Endothelial cell of umbilical vein (primary cell): ENCODE results near the gene SLC35F3. TPM values are rescaled to one million over a fixed set of nuclear protein-coding genes. Genes with fewer than 3 reads are reported as not detected.
"Not testable (repeated sequence)": the region's sequence is repeated elsewhere in the genome, so short reads cannot be mapped to it uniquely, and the experiment has no call there.

Experiments used
- BruUV-seq: library from RNA; stranded (reverse); fragments of 400-500 nt; replicated peaks from 2 replicates; lab custom pipeline; 2021; lab: Mats Ljungman, UMichigan
- CTCF ChIA-PET: fragments of 300-600, 350-600 bp; sonication (Branson Sonifier 250); formaldehyde crosslinking; loops from one replicate; lab custom pipeline; 2021; ENCODE audit warnings: antibody characterized with exemption, inconsistent platforms; lab: Charles Lee
- POLR2A ChIA-PET: fragments of 300-600, 350-600 bp; sonication (Branson Sonifier 250); formaldehyde crosslinking; loops from one replicate; lab custom pipeline; 2021; ENCODE audit warnings: antibody characterized with exemption, inconsistent platforms; lab: Charles Lee
- DNase-seq: peaks from one replicate; pipeline ENCODE4 v3.0.0-alpha.2; 2011; ENCODE audit warnings: low read depth, low spot score
- FAIRE-seq: peaks from 2 replicates; lab custom pipeline; 2011; peaks lifted over from hg19 to GRCh38; lab: Jason Lieb, UNC
- H2AFZ ChIP-seq: 2 replicates; pipeline ENCODE4 v1.6.0; 2012; ENCODE audit warnings: low read depth, low read length, control low read depth, inconsistent platforms
- H3K27ac ChIP-seq: 2 replicates; pipeline ENCODE4 v1.5.1; 2011; ENCODE audit warnings: low read depth, mild to moderate bottlenecking, control low read depth, low read length, moderate library complexity; ENCODE audit not compliant: insufficient read depth
- H3K27me3 ChIP-seq, 2 experiments: 2 replicates each; pipeline versions ENCODE4 v1.6.0 to v1.6.1; 2011; ENCODE audit warnings: low read length in 2 of 2, mixed read lengths in 1 of 2; ENCODE audit not compliant: control insufficient read depth in 2 of 2, insufficient read depth in 2 of 2
- H3K36me3 ChIP-seq, 2 experiments: 2 replicates in 1 of 2; 3 replicates in 1 of 2; pipeline ENCODE4 v1.5.1; 2011; ENCODE audit warnings: low read length in 2 of 2, mild to moderate bottlenecking in 1 of 2, moderate library complexity in 1 of 2; ENCODE audit not compliant: control insufficient read depth in 2 of 2, insufficient read depth in 2 of 2; ENCODE audit errors: extremely low read depth in 1 of 2
- H3K4me1 ChIP-seq: 3 replicates; pipeline ENCODE4 v1.5.1; 2011; ENCODE audit warnings: mild to moderate bottlenecking, low read length; ENCODE audit not compliant: control insufficient read depth, insufficient read depth; ENCODE audit errors: extremely low read depth
- H3K4me2 ChIP-seq: 2 replicates; pipeline ENCODE4 v1.6.1; 2011; ENCODE audit warnings: low read length, control low read depth, mixed read lengths; ENCODE audit not compliant: insufficient read depth
- H3K4me3 ChIP-seq, 3 experiments: fragments of 200-600 bp in 1 of 3; sonication (generic), shearing (Covaris generic) in 1 of 3; replicated peaks in 1 of 3; 2 replicates each; pipeline ENCODE4 v1.5.1; 2011 to 2016; ENCODE audit warnings: control low read depth in 3 of 3, low read length in 3 of 3, mild to moderate bottlenecking in 2 of 3, inconsistent platforms in 1 of 3, low read depth in 1 of 3, moderate library complexity in 1 of 3; ENCODE audit not compliant: insufficient read depth in 1 of 3
- H3K79me2 ChIP-seq: 2 replicates; pipeline ENCODE4 v1.6.0; 2012; ENCODE audit warnings: low read length, inconsistent platforms; ENCODE audit not compliant: control insufficient read depth, insufficient read depth
- H3K9ac ChIP-seq: replicated peaks from 2 replicates; pipeline ENCODE3; 2011; ENCODE audit warnings: low read length, control low read depth; ENCODE audit not compliant: insufficient read depth; ENCODE audit errors: extremely low read depth
- H3K9me1 ChIP-seq: replicated peaks from 3 replicates; pipeline ENCODE4 v1.6.0; 2011; ENCODE audit warnings: mild to moderate bottlenecking, low read length; ENCODE audit not compliant: control insufficient read depth, insufficient read depth; ENCODE audit errors: extremely low read depth
- H3K9me3 ChIP-seq: replicated peaks from 2 replicates; pipeline ENCODE4 v1.5.1; 2012; ENCODE audit warnings: low read length, inconsistent platforms; ENCODE audit not compliant: control insufficient read depth, insufficient read depth
- H4K20me1 ChIP-seq: replicated peaks from 2 replicates; pipeline ENCODE3; 2011; ENCODE audit warnings: mild to moderate bottlenecking, low read length; ENCODE audit not compliant: control insufficient read depth, insufficient read depth; ENCODE audit errors: extremely low read depth
- EZH2 ChIP-seq: IDR thresholded peaks from 2 replicates; pipeline ENCODE4 v1.6.1; 2012; ENCODE audit warnings: borderline replicate concordance, low read depth, mild to moderate bottlenecking, moderate library complexity, low read length, inconsistent platforms; ENCODE audit not compliant: severe bottlenecking
- FOS ChIP-seq: IDR thresholded peaks from 2 replicates; pipeline ENCODE4 v1.6.1; 2011; ENCODE audit warnings: mild to moderate bottlenecking, low read length, moderate library complexity, borderline replicate concordance; ENCODE audit not compliant: insufficient read depth
- GATA2 ChIP-seq: IDR thresholded peaks from 2 replicates; pipeline ENCODE4 v1.7.0; 2011; ENCODE audit warnings: low read depth, mild to moderate bottlenecking, moderate library complexity, mixed read lengths, low read length; ENCODE audit not compliant: insufficient read length, insufficient read depth
- JUN ChIP-seq: IDR thresholded peaks from 2 replicates; pipeline ENCODE4 v1.6.1; 2011; ENCODE audit warnings: borderline replicate concordance, low read depth; ENCODE audit not compliant: insufficient read length, insufficient read depth
- MYC ChIP-seq: IDR thresholded peaks from one replicate; pipeline ENCODE4 v1.6.1; 2011; ENCODE audit warnings: mild to moderate bottlenecking, low read depth, low read length
- POLR2A ChIP-seq: IDR thresholded peaks from 2 replicates; pipeline ENCODE4 v1.6.1; 2012; ENCODE audit warnings: low read depth, mild to moderate bottlenecking, control low read depth, low read length
- POLR2AphosphoS5 ChIP-seq: IDR thresholded peaks from 2 replicates; pipeline ENCODE4 v1.6.1; 2012; ENCODE audit warnings: low read depth, mild to moderate bottlenecking, control low read depth, low read length, moderate library complexity; ENCODE audit not compliant: insufficient read depth
- dilution Hi-C: fragments of 300-500 bp; cut with MboI; formaldehyde crosslinking; loops from one replicate; pipeline ENCODE4 v1.15.0; 2019; ENCODE audit warnings: low sequenced_read_pairs; ENCODE audit not compliant: extremely low pct_ligation_motif_present
- intact Hi-C: fragments of 100-400 bp; cut with micrococcal nuclease; formaldehyde crosslinking; loops from one replicate; pipeline ENCODE4 v1.10.0; 2022
- polyA plus RNA-seq, 4 experiments: library from polyadenylated mRNA; depleted of rRNA in 3 of 4; stranded (reverse) in 3 of 4; unstranded in 1 of 4; fragments of >200 nt; gene quantifications; 2 replicates each; pipeline versions ENCODE4 v1.2.1 to v1.2.3, GENCODE V29; 2011 to 2012; ENCODE audit warnings: missing spikeins in 1 of 4
- total RNA-seq: library from RNA; stranded (reverse); gene quantifications from 2 replicates; pipeline ENCODE4 v1.2.3, GENCODE V29; 2021
- TF ChIP-seq, protein P1 (sequence below), 2 donors: IDR thresholded peaks; 1 replicate in 1 of 2; 2 replicates in 1 of 2; pipeline ENCODE4 v1.5.1; 2011; ENCODE audit warnings: low read length in 2 of 2, mild to moderate bottlenecking in 2 of 2, moderate library complexity in 2 of 2, control low read depth in 1 of 2, inconsistent platforms in 1 of 2, low read depth in 1 of 2; ENCODE audit not compliant: insufficient read depth in 1 of 2; ENCODE audit errors: extremely low read depth in 1 of 2
- TF ChIP-seq, protein P2 (sequence below): IDR thresholded peaks from 2 replicates; pipeline ENCODE4 v1.6.1; 2011; ENCODE audit not compliant: insufficient read depth, insufficient read length

SLC35F3 gene
- total and polyA plus RNA-seq, 2 donors (not counting 3 experiments of a cell fraction or from before 2014, with no cell fraction given) = not detected

DNA sequence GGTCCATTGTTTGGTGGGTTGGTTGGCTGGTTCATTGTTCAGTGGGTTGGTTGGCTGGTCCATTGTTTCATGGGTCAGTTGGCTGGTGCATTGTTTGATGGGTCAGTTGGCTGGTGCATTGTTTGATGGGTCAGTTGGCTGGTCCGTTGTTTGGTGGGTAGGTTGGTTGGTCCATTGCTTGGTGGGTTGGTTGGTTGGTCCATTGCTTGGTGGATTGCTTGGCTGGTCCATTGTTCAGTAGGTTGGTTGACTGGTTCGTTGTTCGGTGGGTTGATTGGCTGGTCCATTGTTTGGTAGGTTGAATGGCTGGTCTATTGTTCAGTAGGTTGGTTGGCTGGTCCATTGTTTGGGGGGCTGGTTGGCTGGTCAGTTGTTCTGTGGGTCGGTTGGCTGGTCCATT, 343.3 kb downstream of the SLC35F3 start:
- CTCF ChIA-PET, H3K4me2 ChIP-seq, H3K9ac ChIP-seq, H3K27me3 ChIP-seq, intact Hi-C loops, H4K20me1 ChIP-seq, H3K4me1 ChIP-seq, DNase-seq, FAIRE-seq, H3K36me3 ChIP-seq, H2AFZ ChIP-seq, BruUV-seq, H3K9me3 ChIP-seq, H3K9me1 ChIP-seq, dilution Hi-C loops, H3K27ac ChIP-seq, H3K4me3 ChIP-seq, POLR2A ChIA-PET, H3K79me2 ChIP-seq: not testable (repeated sequence)

DNA sequence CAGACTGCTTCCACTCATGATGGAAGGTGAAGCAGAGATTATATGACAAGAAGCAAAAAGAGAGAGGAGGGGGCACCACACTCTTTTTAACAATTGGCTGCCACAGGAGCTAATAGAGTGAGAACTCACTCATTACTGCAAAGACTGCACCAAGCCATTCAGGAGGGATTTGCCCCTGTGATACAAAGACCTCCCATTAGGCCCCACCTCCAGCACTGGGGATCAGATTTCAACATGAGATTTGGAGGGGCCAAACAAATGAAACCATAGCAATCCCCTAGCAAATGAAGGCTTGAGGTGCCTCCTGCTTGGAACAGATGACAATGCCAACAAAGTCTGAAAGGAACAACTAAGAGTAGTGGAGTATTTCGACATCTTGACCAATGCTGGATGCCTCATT, 346.3 kb downstream of the SLC35F3 start:
- H3K79me2 ChIP-seq = no peaks in the 10 kb centered on the region
- no peaks in the 10 kb centered on the region for H3K36me3 ChIP-seq
- no peaks in the 10 kb centered on the region for H3K27me3 ChIP-seq
- no peak overlapping the region for H3K9ac ChIP-seq
- H3K9me3 ChIP-seq = no peaks in the 10 kb centered on the region
- TF ChIP-seq JUN (no peak), FOS (no peak), MYC (no peak), POLR2A (no peak), GATA2 (no peak), EZH2 (no peak), POLR2AphosphoS5 (no peak)
- TF ChIP-seq, protein P1, sequence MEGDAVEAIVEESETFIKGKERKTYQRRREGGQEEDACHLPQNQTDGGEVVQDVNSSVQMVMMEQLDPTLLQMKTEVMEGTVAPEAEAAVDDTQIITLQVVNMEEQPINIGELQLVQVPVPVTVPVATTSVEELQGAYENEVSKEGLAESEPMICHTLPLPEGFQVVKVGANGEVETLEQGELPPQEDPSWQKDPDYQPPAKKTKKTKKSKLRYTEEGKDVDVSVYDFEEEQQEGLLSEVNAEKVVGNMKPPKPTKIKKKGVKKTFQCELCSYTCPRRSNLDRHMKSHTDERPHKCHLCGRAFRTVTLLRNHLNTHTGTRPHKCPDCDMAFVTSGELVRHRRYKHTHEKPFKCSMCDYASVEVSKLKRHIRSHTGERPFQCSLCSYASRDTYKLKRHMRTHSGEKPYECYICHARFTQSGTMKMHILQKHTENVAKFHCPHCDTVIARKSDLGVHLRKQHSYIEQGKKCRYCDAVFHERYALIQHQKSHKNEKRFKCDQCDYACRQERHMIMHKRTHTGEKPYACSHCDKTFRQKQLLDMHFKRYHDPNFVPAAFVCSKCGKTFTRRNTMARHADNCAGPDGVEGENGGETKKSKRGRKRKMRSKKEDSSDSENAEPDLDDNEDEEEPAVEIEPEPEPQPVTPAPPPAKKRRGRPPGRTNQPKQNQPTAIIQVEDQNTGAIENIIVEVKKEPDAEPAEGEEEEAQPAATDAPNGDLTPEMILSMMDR (IDR thresholded peaks at IDR 0.05; ENCODE audit: extremely low read depth in 1 of 2, insufficient read depth in 1 of 2, low read depth in 1 of 2, low read length in 2 of 2) = no peak
- TF ChIP-seq, protein P2, sequence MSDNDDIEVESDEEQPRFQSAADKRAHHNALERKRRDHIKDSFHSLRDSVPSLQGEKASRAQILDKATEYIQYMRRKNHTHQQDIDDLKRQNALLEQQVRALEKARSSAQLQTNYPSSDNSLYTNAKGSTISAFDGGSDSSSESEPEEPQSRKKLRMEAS = no peak
- no TSS peak for BruUV-seq
- dilution Hi-C loops (no loop called here), intact Hi-C loops (no loop called here)
- DNase-seq = no peak
- H4K20me1 ChIP-seq = no peaks in the 10 kb centered on the region
- H3K4me3 ChIP-seq = no peak overlapping the region
- H3K4me1 ChIP-seq = no peaks in the 10 kb centered on the region
- H3K4me2 ChIP-seq = no peak overlapping the region
- H3K27ac ChIP-seq = no peak overlapping the region
- no peak for FAIRE-seq
- H2AFZ ChIP-seq = no peak overlapping the region
- ChIA-PET POLR2A (no interaction called here), CTCF (no interaction called here)
- no peaks in the 10 kb centered on the region for H3K9me1 ChIP-seq
